KMS-11 (cell line): Measurements from ENCODE around the gene CKAP2.
"Not testable (repeated sequence)": the region's sequence is repeated elsewhere in the genome, so short reads cannot be mapped to it uniquely, and the experiment has no call there.

ENCODE experiments used
- H2AFZ ChIP-seq: fragments of 200-600 bp; sonication (generic); 2 replicates; pipeline ENCODE4 v1.6.1; 2016; ENCODE audit warnings: antibody characterized with exemption, mixed run types, low read depth
- H3K27ac ChIP-seq: fragments of 200-600 bp; sonication (generic); 2 replicates; pipeline ENCODE4 v1.6.1; 2016; ENCODE audit warnings: mild to moderate bottlenecking, mixed run types
- H3K27me3 ChIP-seq: fragments of 200-600 bp; sonication (generic); 2 replicates; pipeline ENCODE4 v1.6.1; 2017; ENCODE audit warnings: mild to moderate bottlenecking, low read depth, mixed run types, moderate library complexity; ENCODE audit not compliant: insufficient read depth
- H3K36me3 ChIP-seq: fragments of 200-600 bp; sonication (generic); 2 replicates; pipeline ENCODE4 v1.6.1; 2017; ENCODE audit warnings: mild to moderate bottlenecking, mixed run types; ENCODE audit not compliant: insufficient read depth
- H3K4me1 ChIP-seq: fragments of 200-600 bp; sonication (generic); 2 replicates; pipeline ENCODE4 v1.6.1; 2016; ENCODE audit warnings: mild to moderate bottlenecking, low read depth, mixed run types; ENCODE audit not compliant: poor library complexity, severe bottlenecking
- H3K4me2 ChIP-seq: fragments of 200-600 bp; sonication (generic); 2 replicates; pipeline ENCODE4 v1.7.0; 2016; ENCODE audit warnings: mild to moderate bottlenecking, mixed run types
- H3K4me3 ChIP-seq: fragments of 200-600 bp; sonication (generic); IDR thresholded peaks from 2 replicates; pipeline ENCODE4 v1.6.1; 2017; ENCODE audit warnings: low read depth, low read length, mixed read lengths; ENCODE audit not compliant: insufficient read depth
- H3K79me2 ChIP-seq: fragments of 200-600 bp; sonication (generic); 2 replicates; pipeline ENCODE4 v1.6.1; 2016; ENCODE audit warnings: low read depth, mixed run types; ENCODE audit not compliant: insufficient read depth
- H3K9ac ChIP-seq: fragments of 200-600 bp; sonication (generic); 2 replicates; pipeline ENCODE4 v1.6.1; 2016; ENCODE audit warnings: mild to moderate bottlenecking, mixed run types
- H4K20me1 ChIP-seq: fragments of 200-600 bp; sonication (generic); 2 replicates; pipeline ENCODE4 v1.6.1; 2016; ENCODE audit warnings: mild to moderate bottlenecking, mixed run types; ENCODE audit not compliant: insufficient read depth

Gene CKAP2

DNA sequence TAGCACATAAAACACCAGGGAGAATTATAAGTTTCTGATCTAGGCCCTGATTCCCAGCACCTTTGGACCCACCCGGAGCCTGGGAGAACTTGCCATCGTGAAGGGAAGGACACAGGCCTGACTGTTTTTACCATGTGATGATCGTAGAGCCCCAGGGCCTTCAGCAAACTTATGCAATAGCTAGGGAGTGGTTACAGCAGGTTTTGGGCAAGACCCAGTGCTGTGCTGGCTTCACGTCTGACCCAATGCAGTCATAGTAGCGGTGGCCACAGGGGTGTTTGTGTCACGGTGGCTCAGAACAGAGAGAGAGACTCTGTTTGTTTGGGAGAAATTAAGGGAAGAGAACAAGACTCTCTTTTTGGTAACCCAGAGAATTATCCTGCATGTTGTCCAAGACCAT lies 68.0 kb downstream of the CKAP2 start:
- not testable (repeated sequence) for H3K36me3 ChIP-seq, H4K20me1 ChIP-seq, H3K27ac ChIP-seq, H3K9ac ChIP-seq, H3K79me2 ChIP-seq, H3K4me1 ChIP-seq, H3K4me3 ChIP-seq, H2AFZ ChIP-seq, H3K27me3 ChIP-seq, H3K4me2 ChIP-seq
